Activated T-cell treated with anti-CD3 and anti-CD28 coated beads, Interleukin-2, amount 50 U/mL, for 24 hours (primary cell): ENCODE data around the gene FATE1.
"Not testable (repeated sequence)": the region's sequence is repeated elsewhere in the genome, so short reads cannot be mapped to it uniquely, and the experiment has no call there.

Experiments used
- DNase-seq: peaks from one replicate; pipeline ENCODE4 v3.0.0-alpha.2; 2020
- H3K27ac Mint-ChIP-seq: 2 replicates; pipeline ENCODE4 v1.8.0; 2020; ENCODE audit warnings: mild to moderate bottlenecking, mixed read lengths
- H3K27me3 Mint-ChIP-seq: 2 replicates; pipeline ENCODE4 v1.8.0; 2020; ENCODE audit warnings: mixed read lengths
- H3K36me3 Mint-ChIP-seq: 2 replicates; pipeline ENCODE4 v1.8.0; 2020; ENCODE audit warnings: low read depth, mixed read lengths
- H3K4me1 Mint-ChIP-seq: 2 replicates; pipeline ENCODE4 v1.8.0; 2020; ENCODE audit warnings: low read depth, mixed read lengths
- H3K4me3 Mint-ChIP-seq: 2 replicates; pipeline ENCODE4 v1.8.0; 2020; ENCODE audit warnings: mild to moderate bottlenecking, moderate library complexity, mixed read lengths
- H3K9me3 Mint-ChIP-seq: 2 replicates; pipeline ENCODE4 v1.8.0; 2020; ENCODE audit warnings: mixed read lengths

Gene FATE1

GRCh38 chrX:151715752-151716151, at the start of gene FATE1:
Gene FATE1, plus strand, starts transcription at chrX:151716035. Its CDS starts 85 bp downstream, at chrX:151716120.
- Mint-ChIP-seq H3K4me1 (no peaks in the 10 kb centered on the region), H3K4me3 (no peak within 1 kb of the TSS), H3K9me3 (no peaks in the 10 kb centered on the region), H3K27me3 (peaks cover 40% of the 10 kb centered on the region), H3K27ac (no peak within 1 kb of the TSS), H3K36me3 (no peaks in the 10 kb centered on the region)
- DNase-seq, result no peak

- Mint-ChIP-seq H3K4me3 (no peak overlapping the region), H3K27ac (no peak overlapping the region), H3K4me1 (no peaks in the 10 kb centered on the region), H3K9me3 (no peaks in the 10 kb centered on the region), H3K27me3 (peaks cover 30% of the 10 kb centered on the region), H3K36me3 (no peaks in the 10 kb centered on the region)
- no peak for DNase-seq
Measured at GRCh38 chrX:151675121-151675746, 40.6 kb upstream of the FATE1 start.

GRCh38 chrX:151676196-151676595, 39.6 kb upstream of the FATE1 start:
- no peak overlapping the region for H3K27ac Mint-ChIP-seq
- no peak for DNase-seq
- H3K27me3 Mint-ChIP-seq, result peaks cover 35% of the 10 kb centered on the region
- H3K4me3 Mint-ChIP-seq, result no peak overlapping the region
- no peaks in the 10 kb centered on the region for H3K36me3 Mint-ChIP-seq
- H3K9me3 Mint-ChIP-seq, result no peaks in the 10 kb centered on the region
- no peaks in the 10 kb centered on the region for H3K4me1 Mint-ChIP-seq

- no peak overlapping the region for H3K4me3 Mint-ChIP-seq
- H3K36me3 Mint-ChIP-seq, result no peaks in the 10 kb centered on the region
Measured at GRCh38 chrX:151679798-151680402, 35.9 kb upstream of the FATE1 start.

GRCh38 chrX:151680805-151681204, 35.0 kb upstream of the FATE1 start:
- Mint-ChIP-seq H3K36me3 (no peaks in the 10 kb centered on the region), H3K9me3 (no peaks in the 10 kb centered on the region), H3K4me1 (no peaks in the 10 kb centered on the region), H3K27ac (no peak overlapping the region), H3K4me3 (no peak overlapping the region), H3K27me3 (peaks cover 38% of the 10 kb centered on the region)
- DNase-seq, result peak; percentile 73

More at GRCh38 chrX:151679798-151680402, 35.9 kb upstream of the FATE1 start:
- Mint-ChIP-seq H3K27me3 (peaks cover 41% of the 10 kb centered on the region), H3K27ac (no peak overlapping the region), H3K9me3 (no peaks in the 10 kb centered on the region), H3K4me1 (no peaks in the 10 kb centered on the region)
- DNase-seq, result no peak

GRCh38 chrX:151687635-151688034, 28.2 kb upstream of the FATE1 start:
- H3K27me3 Mint-ChIP-seq, result peaks cover 14% of the 10 kb centered on the region
- H3K4me1 Mint-ChIP-seq, result no peaks in the 10 kb centered on the region
- H3K27ac Mint-ChIP-seq, result no peak overlapping the region
- no peaks in the 10 kb centered on the region for H3K9me3 Mint-ChIP-seq
- no peaks in the 10 kb centered on the region for H3K36me3 Mint-ChIP-seq
- H3K4me3 Mint-ChIP-seq, result no peak overlapping the region
- no peak for DNase-seq

- Mint-ChIP-seq H3K9me3 (no peaks in the 10 kb centered on the region), H3K4me3 (no peak overlapping the region), H3K27ac (no peak overlapping the region), H3K4me1 (no peaks in the 10 kb centered on the region), H3K36me3 (no peaks in the 10 kb centered on the region), H3K27me3 (peaks cover 5% of the 10 kb centered on the region)
- no peak for DNase-seq
Measured at GRCh38 chrX:151688695-151689094, 27.1 kb upstream of the FATE1 start.

GRCh38 chrX:151692825-151693224, 23.0 kb upstream of the FATE1 start:
- H3K27me3 Mint-ChIP-seq, result peaks cover 17% of the 10 kb centered on the region
- no peak for DNase-seq
- H3K27ac Mint-ChIP-seq, result no peak overlapping the region
- no peak overlapping the region for H3K4me3 Mint-ChIP-seq
- H3K4me1 Mint-ChIP-seq, result peaks cover 1% of the 10 kb centered on the region
- no peaks in the 10 kb centered on the region for H3K9me3 Mint-ChIP-seq
- no peaks in the 10 kb centered on the region for H3K36me3 Mint-ChIP-seq

GRCh38 chrX:151694121-151694520, 21.7 kb upstream of the FATE1 start:
- H3K4me1 Mint-ChIP-seq, result peaks cover 1% of the 10 kb centered on the region
- no peak overlapping the region for H3K27ac Mint-ChIP-seq

GRCh38 chrX:151694661-151695582, 20.9 kb upstream of the FATE1 start, which contains the start of gene PRRG3:
Gene PRRG3, plus strand, starts transcription at chrX:151695458. Its CDS starts 3,357 bp downstream, at chrX:151698815.
- no peaks in the 10 kb centered on the region for H3K36me3 Mint-ChIP-seq
- peaks cover 17% of the 10 kb centered on the region for H3K27me3 Mint-ChIP-seq
- H3K9me3 Mint-ChIP-seq, result no peaks in the 10 kb centered on the region
- peaks cover 1% of the 10 kb centered on the region for H3K4me1 Mint-ChIP-seq
- H3K27ac Mint-ChIP-seq, result no peak within 1 kb of the TSS
- H3K4me3 Mint-ChIP-seq, result no peak within 1 kb of the TSS
- no peak for DNase-seq

More at GRCh38 chrX:151694121-151694520, 21.7 kb upstream of the FATE1 start:
- Mint-ChIP-seq H3K36me3 (no peaks in the 10 kb centered on the region), H3K9me3 (no peaks in the 10 kb centered on the region), H3K4me3 (no peak overlapping the region), H3K27me3 (peaks cover 17% of the 10 kb centered on the region)
- DNase-seq, result no peak

GRCh38 chrX:151695583-151696340, 20.1 kb upstream of the FATE1 start:
- Mint-ChIP-seq H3K27ac (no peak overlapping the region), H3K4me3 (no peak overlapping the region), H3K36me3 (no peaks in the 10 kb centered on the region), H3K27me3 (peaks cover 17% of the 10 kb centered on the region), H3K9me3 (no peaks in the 10 kb centered on the region), H3K4me1 (peaks cover 1% of the 10 kb centered on the region)
- DNase-seq, result no peak

- not testable (repeated sequence) for H3K27ac Mint-ChIP-seq, H3K4me1 Mint-ChIP-seq, H3K9me3 Mint-ChIP-seq, H3K36me3 Mint-ChIP-seq, H3K4me3 Mint-ChIP-seq, DNase-seq
- peaks cover 17% of the 10 kb centered on the region for H3K27me3 Mint-ChIP-seq
Measured at GRCh38 chrX:151697082-151697481, 18.8 kb upstream of the FATE1 start.

- no peak overlapping the region for H3K27ac Mint-ChIP-seq
- no peaks in the 10 kb centered on the region for H3K9me3 Mint-ChIP-seq
- no peak overlapping the region for H3K4me3 Mint-ChIP-seq
- peaks cover 1% of the 10 kb centered on the region for H3K4me1 Mint-ChIP-seq
- DNase-seq, result no peak
- peaks cover 17% of the 10 kb centered on the region for H3K27me3 Mint-ChIP-seq
- no peaks in the 10 kb centered on the region for H3K36me3 Mint-ChIP-seq
Measured at GRCh38 chrX:151697522-151697921, 18.3 kb upstream of the FATE1 start.

- no peak overlapping the region for H3K27ac Mint-ChIP-seq
- H3K27me3 Mint-ChIP-seq, result peaks cover 17% of the 10 kb centered on the region
- H3K4me3 Mint-ChIP-seq, result no peak overlapping the region
- H3K4me1 Mint-ChIP-seq, result peaks cover 1% of the 10 kb centered on the region
- no peaks in the 10 kb centered on the region for H3K9me3 Mint-ChIP-seq
- H3K36me3 Mint-ChIP-seq, result no peaks in the 10 kb centered on the region
- no peak for DNase-seq
Measured at GRCh38 chrX:151698485-151698884, 17.4 kb upstream of the FATE1 start.
